H9 (cell line): ENCODE measurements around the gene CCDC154. TPM values are rescaled to one million over a fixed set of nuclear protein-coding genes. Genes with fewer than 3 reads are reported as not detected.
A peak's percentile ranks its signal among the peaks of the same experiment; 100 is the strongest.

ENCODE experiments used
- DNase-seq: peaks from one replicate; pipeline ENCODE4 v3.0.0-alpha.2; 2017
- H2AFZ ChIP-seq: one replicate; pipeline ENCODE4 v1.6.1; 2013; ENCODE audit warnings: mild to moderate bottlenecking, low read length, control low read depth, moderate library complexity
- H2AK5ac ChIP-seq: 2 replicates; pipeline ENCODE4 v1.6.1; 2013; ENCODE audit warnings: low read length, control low read depth, mixed read lengths; ENCODE audit not compliant: insufficient read length
- H2BK120ac ChIP-seq: one replicate; pipeline ENCODE4 v1.6.1; 2013; ENCODE audit warnings: low read depth, mild to moderate bottlenecking, low read length, control low read depth, inconsistent platforms; ENCODE audit not compliant: poor library complexity, severe bottlenecking
- H2BK12ac ChIP-seq: 2 replicates; pipeline ENCODE4 v1.6.1; 2013; ENCODE audit warnings: low read length, control low read depth, mixed read lengths, low read depth; ENCODE audit not compliant: insufficient read length
- H2BK15ac ChIP-seq: 2 replicates; pipeline ENCODE4 v1.6.1; 2013; ENCODE audit warnings: low read depth, low read length, control low read depth
- H2BK20ac ChIP-seq: one replicate; pipeline ENCODE4 v1.6.1; 2013; ENCODE audit warnings: low read depth, mild to moderate bottlenecking, low read length, control low read depth, inconsistent platforms; ENCODE audit not compliant: poor library complexity, severe bottlenecking
- H2BK5ac ChIP-seq: 2 replicates; pipeline ENCODE4 v1.6.1; 2013; ENCODE audit warnings: low read length, control low read depth, mixed read lengths; ENCODE audit not compliant: insufficient read length
- H3K14ac ChIP-seq: 2 replicates; pipeline ENCODE4 v1.6.1; 2013; ENCODE audit warnings: low read length, control low read depth; ENCODE audit not compliant: insufficient read depth
- H3K18ac ChIP-seq: 2 replicates; pipeline ENCODE4 v1.6.1; 2013; ENCODE audit warnings: low read depth, mild to moderate bottlenecking, mixed read lengths, low read length, control low read depth; ENCODE audit not compliant: insufficient read length
- H3K23ac ChIP-seq: 2 replicates; pipeline ENCODE4 v1.6.1; 2013; ENCODE audit warnings: low read length, control low read depth, mixed read lengths, low read depth; ENCODE audit not compliant: insufficient read length
- H3K23me2 ChIP-seq: 2 replicates; pipeline ENCODE4 v1.6.1; 2013; ENCODE audit warnings: low read depth, mild to moderate bottlenecking, mixed read lengths, low read length, control low read depth; ENCODE audit not compliant: insufficient read length, poor library complexity, severe bottlenecking
- H3K27ac ChIP-seq: 2 replicates; pipeline ENCODE4 v1.5.1; 2013; ENCODE audit warnings: low read length, control low read depth, mixed read lengths, low read depth; ENCODE audit not compliant: insufficient read length
- H3K27me3 ChIP-seq: 2 replicates; pipeline ENCODE4 v1.6.1; 2013; ENCODE audit warnings: low read length, control low read depth, inconsistent platforms; ENCODE audit not compliant: insufficient read depth
- H3K4ac ChIP-seq: 2 replicates; pipeline ENCODE4 v1.6.1; 2013; ENCODE audit warnings: low read depth, mild to moderate bottlenecking, control low read depth, inconsistent platforms, low read length, moderate library complexity
- H3K4me1 ChIP-seq: 2 replicates; pipeline ENCODE4 v1.6.1; 2013; ENCODE audit warnings: low read length, control low read depth, inconsistent platforms; ENCODE audit not compliant: insufficient read depth
- H3K4me2 ChIP-seq: 2 replicates; pipeline ENCODE4 v1.6.1; 2013; ENCODE audit warnings: low read length, control low read depth, mixed read lengths; ENCODE audit not compliant: insufficient read length, insufficient read depth
- H3K56ac ChIP-seq: 2 replicates; pipeline ENCODE4 v1.6.1; 2013; ENCODE audit warnings: low read depth, mild to moderate bottlenecking, mixed read lengths, low read length, control low read depth; ENCODE audit not compliant: insufficient read length
- H3K79me1 ChIP-seq: 2 replicates; pipeline ENCODE4 v1.6.1; 2013; ENCODE audit warnings: low read depth, mild to moderate bottlenecking, moderate library complexity, low read length, control low read depth, inconsistent platforms; ENCODE audit not compliant: insufficient read depth, poor library complexity, severe bottlenecking
- H3K79me2 ChIP-seq: 2 replicates; pipeline ENCODE4 v1.6.1; 2013; ENCODE audit warnings: low read length, control low read depth, inconsistent platforms; ENCODE audit not compliant: insufficient read depth
- H3K9ac ChIP-seq: 2 replicates; pipeline ENCODE4 v1.6.1; 2013; ENCODE audit warnings: low read length, control low read depth, mixed read lengths; ENCODE audit not compliant: insufficient read length; ENCODE audit errors: extremely low read depth
- H3K9me3 ChIP-seq: one replicate; pipeline ENCODE4 v1.6.1; 2013; ENCODE audit warnings: low read depth, low read length, inconsistent platforms; ENCODE audit not compliant: control insufficient read depth
- H3T11ph ChIP-seq: one replicate; pipeline ENCODE4 v1.6.1; 2013; ENCODE audit warnings: mild to moderate bottlenecking, low read length, control low read depth, inconsistent platforms
- H4K20me1 ChIP-seq: one replicate; pipeline ENCODE4 v1.6.1; 2013; ENCODE audit not compliant: control insufficient read depth, insufficient read length, insufficient read depth
- H4K5ac ChIP-seq: 2 replicates; pipeline ENCODE4 v1.6.1; 2013; ENCODE audit warnings: low read depth, mild to moderate bottlenecking, mixed read lengths, low read length, control low read depth; ENCODE audit not compliant: insufficient read length
- H4K8ac ChIP-seq: replicated peaks from 2 replicates; pipeline ENCODE4 v1.6.1; 2013; ENCODE audit warnings: low read length, control low read depth, mixed read lengths, low read depth; ENCODE audit not compliant: insufficient read length
- H4K91ac ChIP-seq: 2 replicates; pipeline ENCODE4 v1.6.1; 2013; ENCODE audit warnings: low read depth, mild to moderate bottlenecking, moderate library complexity, mixed read lengths, low read length, control low read depth; ENCODE audit not compliant: insufficient read length
- H3K27ac Mint-ChIP-seq, 3 experiments: 2 replicates in 2 of 3; 3 replicates in 1 of 3; pipeline ENCODE4 v1.8.0; 2020 to 2021; ENCODE audit warnings: mixed read lengths in 3 of 3, mild to moderate bottlenecking in 1 of 3, moderate library complexity in 1 of 3
- H3K27me3 Mint-ChIP-seq: 2 replicates; pipeline ENCODE4 v1.8.0; 2021; ENCODE audit warnings: low read depth, mild to moderate bottlenecking, moderate library complexity, mixed read lengths
- H3K36me3 Mint-ChIP-seq, 3 experiments: 2 replicates in 2 of 3; 3 replicates in 1 of 3; pipeline ENCODE4 v1.8.0; 2020 to 2021; ENCODE audit warnings: low read depth in 3 of 3, mixed read lengths in 3 of 3; ENCODE audit not compliant: insufficient read depth in 1 of 3
- H3K4me1 Mint-ChIP-seq, 2 experiments: 2 replicates each; pipeline ENCODE4 v1.8.0; 2020; ENCODE audit warnings: mixed read lengths in 2 of 2
- H3K4me3 Mint-ChIP-seq, 2 experiments: 2 replicates in 1 of 2; 3 replicates in 1 of 2; pipeline ENCODE4 v1.8.0; 2020 to 2021; ENCODE audit warnings: mild to moderate bottlenecking in 2 of 2, mixed read lengths in 2 of 2, moderate library complexity in 1 of 2
- H3K9me3 Mint-ChIP-seq, 2 experiments: 2 replicates in 1 of 2; 3 replicates in 1 of 2; pipeline ENCODE4 v1.8.0; 2020; ENCODE audit warnings: mild to moderate bottlenecking in 2 of 2, mixed read lengths in 2 of 2, moderate library complexity in 1 of 2
- WGBS: extraction: QIAGEN DNeasy Blood & Tissue Kit; methylation state at CpG from one replicate; pipeline ENCODE4 v1.1.7; 2013; ENCODE audit warnings: missing lambda C conversion rate, low lambda C conversion rate, mixed read lengths; ENCODE audit not compliant: insufficient read length; ENCODE audit errors: extremely low coverage; 5-methylcytosine and 5-hydroxymethylcytosine counted together
- total RNA-seq: library from RNA; stranded (reverse); gene quantifications from 2 replicates; pipeline ENCODE4 v1.2.1, GENCODE V29; 2021
- TF ChIP-seq, protein P1 (sequence below): fragments of 200-600 bp; sonication (generic); conservative IDR thresholded peaks from 3 replicates; pipeline ENCODE4 v1.8.0; 2021; ENCODE audit warnings: antibody characterized with exemption, mild to moderate bottlenecking

Gene CCDC154
- total RNA-seq, 1 experiment from 2014 or later, result 1.3 TPM

DNA sequence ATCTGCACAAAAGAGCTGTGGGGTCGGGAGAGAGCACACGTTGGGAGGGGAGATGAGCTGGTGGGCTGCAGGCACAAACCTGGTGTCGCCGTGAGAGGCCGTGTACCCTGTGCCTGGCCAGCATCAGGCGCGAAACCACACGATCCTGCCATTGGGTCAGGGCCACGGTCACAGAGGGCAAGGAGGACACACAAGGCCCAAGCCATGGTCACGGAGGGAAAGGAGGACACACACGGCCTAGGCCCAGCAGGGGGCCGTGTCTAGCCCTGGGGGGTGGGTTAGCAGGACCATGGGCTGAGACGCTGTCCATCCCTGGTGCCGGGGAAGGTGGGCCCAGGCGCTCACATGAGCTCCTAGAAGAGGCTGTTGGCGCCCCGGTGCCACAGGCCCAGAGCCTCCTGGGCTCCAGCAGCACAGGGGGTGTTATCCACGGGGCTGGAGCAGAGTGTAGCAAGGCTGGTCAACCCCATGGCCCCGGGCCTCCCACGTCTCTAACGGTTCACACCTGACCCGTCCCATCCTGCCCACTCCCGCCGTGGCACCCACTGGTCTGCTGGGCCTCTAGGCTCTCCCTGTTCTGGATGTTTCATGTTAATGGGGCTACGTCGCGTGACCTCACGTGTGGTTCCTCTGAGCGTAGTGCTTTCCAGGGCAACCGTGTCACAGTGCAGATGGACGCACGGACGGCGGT lies 7.5 kb upstream of the CCDC154 start:
- no peak overlapping the region for H2BK5ac ChIP-seq
- H3K27me3 Mint-ChIP-seq, result peaks cover 1% of the 10 kb centered on the region; the same call in 1 of the 2 replicates

More for the DNA sequence above, 7.5 kb upstream of the CCDC154 start:
- Mint-ChIP-seq H3K4me1 (no peaks in the 10 kb centered on the region), H3K27ac (peak overlapping the region in 2 of 3 experiments; percentile 77 to 83; a peak in 2 of 7 replicates), H3K36me3 (peaks cover 0 to 36% (median 31%) of the 10 kb centered on the region in 3 experiments; a peak in 6 of 7 replicates), H3K4me3 (no peak overlapping the region), H3K9me3 (no peaks in the 10 kb centered on the region)
- Histone ChIP-seq H3K23ac (no peak overlapping the region), H3K4me1 (no peaks in the 10 kb centered on the region), H3K27me3 (no peaks in the 10 kb centered on the region), H3K9ac (no peak overlapping the region), H3K23me2 (no peaks in the 10 kb centered on the region), H3K9me3 (no peaks in the 10 kb centered on the region), H3K14ac (no peak overlapping the region), H3K18ac (no peak overlapping the region), H2BK120ac (no peak overlapping the region), H2BK20ac (no peak overlapping the region), H2BK15ac (no peak overlapping the region), H2AK5ac (no peak overlapping the region), H4K5ac (no peak overlapping the region), H2AFZ (no peak overlapping the region), H3K4ac (no peak overlapping the region), H4K20me1 (no peaks in the 10 kb centered on the region), H4K91ac (no peak overlapping the region), H3T11ph (no peak overlapping the region), H3K56ac (no peak overlapping the region), H3K79me2 (no peaks in the 10 kb centered on the region), H2BK12ac (no peak overlapping the region), H3K27ac (no peak overlapping the region), H4K8ac (no peak overlapping the region), H3K4me2 (no peak overlapping the region), H3K79me1 (no peaks in the 10 kb centered on the region)
- no CpG with 5 or more reads among the region's 34 CpGs for WGBS
- TF ChIP-seq, protein P1, sequence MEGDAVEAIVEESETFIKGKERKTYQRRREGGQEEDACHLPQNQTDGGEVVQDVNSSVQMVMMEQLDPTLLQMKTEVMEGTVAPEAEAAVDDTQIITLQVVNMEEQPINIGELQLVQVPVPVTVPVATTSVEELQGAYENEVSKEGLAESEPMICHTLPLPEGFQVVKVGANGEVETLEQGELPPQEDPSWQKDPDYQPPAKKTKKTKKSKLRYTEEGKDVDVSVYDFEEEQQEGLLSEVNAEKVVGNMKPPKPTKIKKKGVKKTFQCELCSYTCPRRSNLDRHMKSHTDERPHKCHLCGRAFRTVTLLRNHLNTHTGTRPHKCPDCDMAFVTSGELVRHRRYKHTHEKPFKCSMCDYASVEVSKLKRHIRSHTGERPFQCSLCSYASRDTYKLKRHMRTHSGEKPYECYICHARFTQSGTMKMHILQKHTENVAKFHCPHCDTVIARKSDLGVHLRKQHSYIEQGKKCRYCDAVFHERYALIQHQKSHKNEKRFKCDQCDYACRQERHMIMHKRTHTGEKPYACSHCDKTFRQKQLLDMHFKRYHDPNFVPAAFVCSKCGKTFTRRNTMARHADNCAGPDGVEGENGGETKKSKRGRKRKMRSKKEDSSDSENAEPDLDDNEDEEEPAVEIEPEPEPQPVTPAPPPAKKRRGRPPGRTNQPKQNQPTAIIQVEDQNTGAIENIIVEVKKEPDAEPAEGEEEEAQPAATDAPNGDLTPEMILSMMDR, result no peak
- no peak for DNase-seq
